Mammary epithelial cell (primary cell): ENCODE data around the gene FGA.

Experiments
- EZH2 ChIP-seq: IDR thresholded peaks from 2 replicates; pipeline ENCODE4 v1.6.1; 2012; ENCODE audit warnings: low read length, inconsistent platforms, borderline replicate concordance
- TF ChIP-seq, protein P1 (sequence below), 2 donors: IDR thresholded peaks in 1 of 2; conservative IDR thresholded peaks in 1 of 2; 2 replicates each; pipeline ENCODE4 v1.5.1; 2011 to 2012; ENCODE audit warnings: inconsistent platforms in 2 of 2, low read length in 2 of 2, mild to moderate bottlenecking in 2 of 2, control low read depth in 1 of 2, low read depth in 1 of 2; ENCODE audit not compliant: insufficient read depth in 1 of 2; ENCODE audit errors: extremely low read depth in 1 of 2

DNA sequence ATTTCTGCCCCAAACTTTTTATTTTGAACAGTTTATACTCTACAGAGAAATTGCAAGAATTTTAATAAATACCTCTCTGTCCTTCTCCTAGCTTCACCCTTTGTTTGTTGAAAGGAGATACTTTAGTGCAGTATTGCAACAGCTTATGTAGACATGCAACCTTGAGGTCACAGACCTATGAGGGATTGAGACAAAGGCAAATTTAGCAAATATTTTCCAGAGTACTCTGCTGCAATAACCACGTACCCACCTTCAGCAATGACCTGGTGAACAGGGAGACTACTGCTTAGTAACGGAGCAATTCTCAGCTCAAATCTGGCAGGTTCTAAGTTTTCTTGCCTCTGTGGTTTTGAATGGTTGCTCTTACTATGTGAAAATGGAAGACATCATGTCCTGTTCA is 13.2 kb downstream of the FGA start:
- no peak for TF ChIP-seq EZH2
- TF ChIP-seq, protein P1, sequence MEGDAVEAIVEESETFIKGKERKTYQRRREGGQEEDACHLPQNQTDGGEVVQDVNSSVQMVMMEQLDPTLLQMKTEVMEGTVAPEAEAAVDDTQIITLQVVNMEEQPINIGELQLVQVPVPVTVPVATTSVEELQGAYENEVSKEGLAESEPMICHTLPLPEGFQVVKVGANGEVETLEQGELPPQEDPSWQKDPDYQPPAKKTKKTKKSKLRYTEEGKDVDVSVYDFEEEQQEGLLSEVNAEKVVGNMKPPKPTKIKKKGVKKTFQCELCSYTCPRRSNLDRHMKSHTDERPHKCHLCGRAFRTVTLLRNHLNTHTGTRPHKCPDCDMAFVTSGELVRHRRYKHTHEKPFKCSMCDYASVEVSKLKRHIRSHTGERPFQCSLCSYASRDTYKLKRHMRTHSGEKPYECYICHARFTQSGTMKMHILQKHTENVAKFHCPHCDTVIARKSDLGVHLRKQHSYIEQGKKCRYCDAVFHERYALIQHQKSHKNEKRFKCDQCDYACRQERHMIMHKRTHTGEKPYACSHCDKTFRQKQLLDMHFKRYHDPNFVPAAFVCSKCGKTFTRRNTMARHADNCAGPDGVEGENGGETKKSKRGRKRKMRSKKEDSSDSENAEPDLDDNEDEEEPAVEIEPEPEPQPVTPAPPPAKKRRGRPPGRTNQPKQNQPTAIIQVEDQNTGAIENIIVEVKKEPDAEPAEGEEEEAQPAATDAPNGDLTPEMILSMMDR (conservative IDR thresholded peaks at IDR 0.05 in 1 of 2, IDR thresholded peaks at IDR 0.05 in 1 of 2; ENCODE audit: extremely low read depth in 1 of 2, insufficient read depth in 1 of 2, low read depth in 1 of 2, low read length in 2 of 2): no peak
